Measurements from ENCODE around the gene C5orf47.
A peak's percentile ranks its signal among the peaks of the same experiment; 100 is the strongest.

The C5orf47 gene

GRCh38 chr5:173981185-173981761, 7.7 kb upstream of the C5orf47 start:
- H3K4me3 ChIP-seq (ENCODE audit: low read depth, low read length) = no peak overlapping the region
- no peak for TF ChIP-seq CTCF (IDR thresholded peaks at IDR 0.05; ENCODE audit: borderline replicate concordance, insufficient read depth, low read depth, low read length)

GRCh38 chr5:173984218-173984617, 4.8 kb upstream of the C5orf47 start:
- H3K4me3 ChIP-seq (ENCODE audit: low read depth, low read length) = no peak overlapping the region
- TF ChIP-seq CTCF (IDR thresholded peaks at IDR 0.05; ENCODE audit: borderline replicate concordance, insufficient read depth, low read depth, low read length) = peak; percentile 30; the same call in 1 of the 2 replicates

GRCh38 chr5:173989432-173990082, 587 bp downstream of the C5orf47 start:
- TF ChIP-seq CTCF (IDR thresholded peaks at IDR 0.05; ENCODE audit: borderline replicate concordance, insufficient read depth, low read depth, low read length) = no peak
- no peak overlapping the region for H3K4me3 ChIP-seq (ENCODE audit: low read depth, low read length)

- no peak for TF ChIP-seq CTCF (IDR thresholded peaks at IDR 0.05; ENCODE audit: borderline replicate concordance, insufficient read depth, low read depth, low read length)
Observed at GRCh38 chr5:173997331-173997730, 8.4 kb downstream of the C5orf47 start.

GRCh38 chr5:173998531-173998930, 9.6 kb downstream of the C5orf47 start:
- no peak overlapping the region for H3K4me3 ChIP-seq (ENCODE audit: low read depth, low read length)
- no peak for TF ChIP-seq CTCF (IDR thresholded peaks at IDR 0.05; ENCODE audit: borderline replicate concordance, insufficient read depth, low read depth, low read length)

More at GRCh38 chr5:173997331-173997730, 8.4 kb downstream of the C5orf47 start:
- H3K4me3 ChIP-seq (ENCODE audit: low read depth, low read length) = no peak overlapping the region

GRCh38 chr5:174000076-174000475, 11.1 kb downstream of the C5orf47 start:
- no peak overlapping the region for H3K4me3 ChIP-seq (ENCODE audit: low read depth, low read length)
- TF ChIP-seq CTCF (IDR thresholded peaks at IDR 0.05; ENCODE audit: borderline replicate concordance, insufficient read depth, low read depth, low read length) = no peak

GRCh38 chr5:174003795-174004194, 14.8 kb downstream of the C5orf47 start:
- no peak for TF ChIP-seq CTCF (IDR thresholded peaks at IDR 0.05; ENCODE audit: borderline replicate concordance, insufficient read depth, low read depth, low read length)
- H3K4me3 ChIP-seq (ENCODE audit: low read depth, low read length) = no peak overlapping the region

Measured in GM12875 (cell line).